ENCODE data around the gene LMF2. TPM values are rescaled to one million over a fixed set of nuclear protein-coding genes. Genes with fewer than 3 reads are reported as not detected.

Gene LMF2
- total and polyA plus RNA-seq, 4 donors = 20.0 to 123 (median 53.9) TPM

DNA sequence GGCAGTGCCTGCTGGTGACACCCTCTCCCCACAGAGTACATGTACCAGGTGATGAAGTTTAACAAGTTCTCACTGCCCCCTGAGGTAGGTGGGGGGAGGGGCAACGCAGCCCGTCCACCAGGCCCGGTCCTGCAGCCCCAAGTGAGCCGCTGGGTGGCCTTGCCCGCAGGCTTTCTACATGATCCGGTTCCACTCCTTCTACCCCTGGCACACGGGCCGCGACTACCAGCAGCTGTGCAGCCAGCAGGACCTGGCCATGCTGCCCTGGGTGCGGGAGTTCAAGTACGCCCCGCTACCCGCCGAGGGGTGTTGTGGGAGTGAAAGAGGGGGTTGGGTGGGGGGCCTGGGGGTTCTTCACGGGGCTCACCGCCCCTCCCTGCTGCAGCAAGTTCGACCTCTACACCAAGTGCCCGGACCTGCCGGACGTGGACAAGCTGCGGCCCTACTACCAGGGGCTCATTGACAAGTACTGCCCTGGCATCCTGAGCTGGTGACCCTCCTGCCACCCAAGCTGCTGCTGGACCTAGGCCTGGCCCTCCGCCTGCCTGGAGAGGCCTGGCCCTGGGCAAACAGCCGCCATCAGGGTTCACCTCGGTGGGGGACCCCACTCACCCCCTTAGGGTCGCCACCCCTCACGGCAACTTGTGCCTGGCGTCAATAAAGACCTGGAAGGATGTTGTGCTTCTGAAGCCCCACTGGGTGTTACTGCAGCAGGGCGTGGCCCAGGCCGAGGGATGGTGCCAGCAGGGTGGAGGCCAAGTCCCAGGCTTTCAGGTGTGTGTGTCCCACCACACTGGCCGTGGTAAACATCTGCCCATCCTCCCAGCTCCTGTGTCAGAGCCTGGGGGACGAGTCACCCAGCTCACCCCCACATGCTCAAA, 17.9 kb downstream of the LMF2 start:
- no peaks in the 10 kb centered on the region for H3K27me3 ChIP-seq (ENCODE audit: control insufficient read depth in 1 of 2, insufficient read depth in 2 of 2, low read length in 1 of 2)
- H3K27ac ChIP-seq (ENCODE audit: low read depth in 1 of 2, low read length in 2 of 2) = no peak overlapping the region
- no peaks in the 10 kb centered on the region for H3K4me1 ChIP-seq (ENCODE audit: control insufficient read depth in 1 of 2, insufficient read depth in 2 of 2, low read length in 2 of 2)
- intact Hi-C loops (cut with DNase I) = no loop called here
- WGBS, 2 donors = 84 to 86% methylated on average over 31 of the region's 31 CpGs
- ATAC-seq (ENCODE audit: low FRiP score) (no peak), DNase-seq (no peak)
- no peak overlapping the region for H3K4me3 ChIP-seq (ENCODE audit: low read length in 2 of 2)
- H3K9me3 ChIP-seq (ENCODE audit: control insufficient read depth, low read length) = no peaks in the 10 kb centered on the region
- no peaks in the 10 kb centered on the region for H3K36me3 ChIP-seq (ENCODE audit: control insufficient read depth in 1 of 2, insufficient read depth in 2 of 2, low read length in 1 of 2)

DNA sequence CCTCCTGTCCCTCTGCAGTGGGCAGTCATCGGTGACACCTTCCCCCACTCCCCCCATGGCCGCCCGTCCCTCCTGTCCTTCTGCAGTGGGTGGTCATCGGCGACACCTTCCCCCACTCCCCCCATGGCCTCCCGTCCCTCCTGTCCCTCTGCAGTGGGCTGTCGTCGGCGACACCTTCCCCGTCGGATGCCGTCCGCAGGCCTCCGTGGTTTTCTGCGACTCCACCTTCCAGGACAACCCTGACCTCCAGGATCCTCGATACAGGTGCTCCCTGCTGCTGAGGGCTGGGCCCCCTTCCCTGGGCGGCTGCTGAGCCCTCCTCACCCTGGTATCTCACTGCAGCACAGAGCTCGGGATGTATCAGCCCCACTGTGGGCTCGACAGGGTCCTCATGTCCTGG, 18.6 kb downstream of the LMF2 start:
- Histone ChIP-seq H3K4me3 (ENCODE audit: low read length in 2 of 2) (no peak overlapping the region), H3K9me3 (ENCODE audit: control insufficient read depth, low read length) (no peaks in the 10 kb centered on the region), H3K4me1 (ENCODE audit: control insufficient read depth in 1 of 2, insufficient read depth in 2 of 2, low read length in 2 of 2) (no peaks in the 10 kb centered on the region), H3K36me3 (ENCODE audit: control insufficient read depth in 1 of 2, insufficient read depth in 2 of 2, low read length in 1 of 2) (no peaks in the 10 kb centered on the region), H3K27me3 (ENCODE audit: control insufficient read depth in 1 of 2, insufficient read depth in 2 of 2, low read length in 1 of 2) (no peaks in the 10 kb centered on the region), H3K27ac (ENCODE audit: low read depth in 1 of 2, low read length in 2 of 2) (no peak overlapping the region)
- intact Hi-C loops (cut with DNase I) = no loop called here
- 64 to 75% methylated on average over 17 to 19 of the region's 19 CpGs for WGBS, 2 donors
- no peak for ATAC-seq (ENCODE audit: low FRiP score)
- DNase-seq = no peak

DNA sequence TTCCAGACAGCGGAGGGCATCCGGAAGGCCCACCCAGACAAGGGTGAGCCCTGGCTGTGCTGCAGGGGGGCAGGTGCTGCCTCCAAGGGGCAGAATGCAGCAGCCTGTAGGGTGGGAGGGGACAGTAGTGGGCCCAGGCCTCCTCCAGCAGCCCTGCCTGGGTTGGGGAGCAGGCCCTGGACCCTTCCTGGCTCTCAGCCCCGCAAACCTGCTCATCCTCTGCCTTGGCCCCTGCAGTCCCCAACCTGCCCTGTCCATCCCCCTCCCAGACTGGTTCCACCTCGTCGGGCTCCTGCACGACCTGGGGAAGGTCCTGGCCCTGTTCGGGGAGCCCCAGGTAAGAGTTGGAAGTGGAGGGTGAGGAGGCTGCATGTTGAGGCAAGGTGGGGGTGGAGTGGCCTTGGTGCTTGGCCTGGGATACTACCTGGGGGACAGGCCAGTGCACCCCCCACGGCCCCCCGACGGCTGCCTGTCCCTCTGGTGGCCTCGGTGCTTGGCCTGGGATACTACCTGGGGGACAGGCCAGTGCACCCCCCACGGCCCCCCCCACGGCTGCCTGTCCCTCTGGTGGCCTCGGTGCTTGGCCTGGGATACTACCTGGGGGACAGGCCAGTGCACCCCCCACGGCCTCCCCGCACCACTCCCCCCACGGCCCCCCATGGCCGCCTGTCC, 19.4 kb downstream of the LMF2 start:
- 79 to 87% methylated on average over 14 to 18 of the region's 18 CpGs for WGBS, 2 donors
- DNase-seq (no peak), ATAC-seq (ENCODE audit: low FRiP score) (no peak)
- H3K36me3 ChIP-seq (ENCODE audit: control insufficient read depth in 1 of 2, insufficient read depth in 2 of 2, low read length in 1 of 2) = no peaks in the 10 kb centered on the region
- intact Hi-C loops (cut with DNase I) = no loop called here
- H3K4me3 ChIP-seq (ENCODE audit: low read length in 2 of 2) = no peak overlapping the region
- H3K9me3 ChIP-seq (ENCODE audit: control insufficient read depth, low read length) = no peaks in the 10 kb centered on the region
- H3K27ac ChIP-seq (ENCODE audit: low read depth in 1 of 2, low read length in 2 of 2) = no peak overlapping the region
- H3K4me1 ChIP-seq (ENCODE audit: control insufficient read depth in 1 of 2, insufficient read depth in 2 of 2, low read length in 2 of 2) = no peaks in the 10 kb centered on the region
- H3K27me3 ChIP-seq (ENCODE audit: control insufficient read depth in 1 of 2, insufficient read depth in 2 of 2, low read length in 1 of 2) = no peaks in the 10 kb centered on the region

DNA sequence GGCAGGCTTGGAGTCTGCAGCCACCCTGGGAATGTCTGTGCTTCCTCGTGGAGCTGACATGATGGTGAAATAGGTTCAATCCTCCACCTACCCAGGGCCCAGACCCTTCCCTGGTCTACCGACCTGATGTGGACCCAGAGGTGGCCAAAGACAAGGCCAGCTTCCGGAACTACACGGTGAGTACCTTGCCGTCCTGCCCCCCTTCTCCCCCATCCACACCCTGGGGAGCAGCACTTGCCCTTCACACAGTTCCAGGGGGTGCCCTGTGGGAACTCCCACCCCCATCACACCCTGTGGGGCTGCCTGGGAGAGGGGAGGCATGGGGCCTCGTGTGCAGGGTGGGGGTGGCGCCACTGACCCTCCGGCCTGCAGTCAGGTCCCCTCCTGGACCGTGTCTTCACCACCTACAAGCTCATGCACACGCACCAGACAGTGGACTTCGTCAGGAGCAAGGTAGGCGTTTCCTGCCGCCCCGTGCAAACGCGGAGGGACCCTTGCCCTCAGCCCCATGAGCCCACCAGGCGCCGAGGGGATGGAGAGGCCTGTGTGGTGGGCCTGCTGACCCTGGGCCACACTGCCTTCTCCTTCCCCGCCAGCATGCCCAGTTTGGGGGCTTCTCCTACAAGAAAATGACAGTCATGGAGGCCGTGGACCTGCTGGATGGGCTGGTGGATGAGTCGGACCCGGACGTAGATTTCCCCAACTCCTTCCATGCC, 20.1 kb downstream of the LMF2 start:
- H3K4me3 ChIP-seq (ENCODE audit: low read length in 2 of 2) = no peak overlapping the region
- no peaks in the 10 kb centered on the region for H3K4me1 ChIP-seq (ENCODE audit: control insufficient read depth in 1 of 2, insufficient read depth in 2 of 2, low read length in 2 of 2)
- no peaks in the 10 kb centered on the region for H3K36me3 ChIP-seq (ENCODE audit: control insufficient read depth in 1 of 2, insufficient read depth in 2 of 2, low read length in 1 of 2)
- WGBS, 2 donors = 84% methylated on average over 23 of the region's 23 CpGs
- no peaks in the 10 kb centered on the region for H3K9me3 ChIP-seq (ENCODE audit: control insufficient read depth, low read length)
- intact Hi-C loops (cut with DNase I) = no loop called here
- DNase-seq (peak in 1 of 2 donors; percentile 67), ATAC-seq (ENCODE audit: low FRiP score) (no peak)
- H3K27me3 ChIP-seq (ENCODE audit: control insufficient read depth in 1 of 2, insufficient read depth in 2 of 2, low read length in 1 of 2) = no peaks in the 10 kb centered on the region
- no peak overlapping the region for H3K27ac ChIP-seq (ENCODE audit: low read depth in 1 of 2, low read length in 2 of 2)

DNA sequence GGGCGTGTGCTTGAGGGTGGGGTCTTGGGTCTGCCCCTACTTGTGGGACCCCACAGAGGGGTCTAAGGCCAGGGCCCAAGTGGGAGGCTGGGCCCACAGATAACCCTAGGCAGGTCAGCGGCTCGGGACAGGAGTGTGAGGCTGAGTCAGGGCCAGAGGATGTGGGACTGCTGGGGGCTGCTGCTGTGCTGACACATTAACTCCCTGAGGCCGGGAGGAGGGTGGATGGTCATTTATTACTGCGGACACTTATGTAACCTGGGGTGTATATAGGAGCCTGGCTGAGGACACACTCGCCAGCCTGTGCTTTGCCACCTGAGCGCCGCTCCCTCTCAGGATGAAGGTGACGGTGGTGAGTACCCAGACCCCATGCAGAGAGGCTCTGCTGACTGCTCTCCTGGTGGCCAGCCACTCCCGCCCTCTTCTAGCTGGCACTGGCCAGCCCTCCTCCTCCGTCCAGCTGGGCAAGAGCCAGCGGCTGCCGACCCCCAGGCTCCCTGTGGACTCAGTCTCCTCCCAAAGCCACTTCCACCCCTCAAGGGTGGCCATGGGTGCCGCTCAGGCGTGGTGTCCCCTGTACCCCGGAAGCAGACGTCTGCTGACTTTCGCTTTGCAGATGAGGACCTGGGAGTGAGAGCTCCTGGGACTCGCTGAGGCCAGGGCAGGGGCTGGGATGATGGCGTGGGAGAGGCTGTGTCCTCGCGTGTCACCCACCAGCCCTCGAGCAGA, 20.8 kb downstream of the LMF2 start, which contains the start of gene MIOX:
MIOX (plus strand) TSS at position 299 of the 729 bp plus-strand sequence; CDS start at position 338, 39 bp downstream.
- Histone ChIP-seq H3K4me3 (ENCODE audit: low read length in 2 of 2) (no peak within 1 kb of the TSS), H3K36me3 (ENCODE audit: control insufficient read depth in 1 of 2, insufficient read depth in 2 of 2, low read length in 1 of 2) (no peaks in the 10 kb centered on the region), H3K27ac (ENCODE audit: low read depth in 1 of 2, low read length in 2 of 2) (no peak within 1 kb of the TSS), H3K9me3 (ENCODE audit: control insufficient read depth, low read length) (no peaks in the 10 kb centered on the region), H3K27me3 (ENCODE audit: control insufficient read depth in 1 of 2, insufficient read depth in 2 of 2, low read length in 1 of 2) (no peaks in the 10 kb centered on the region), H3K4me1 (ENCODE audit: control insufficient read depth in 1 of 2, insufficient read depth in 2 of 2, low read length in 2 of 2) (no peaks in the 10 kb centered on the region)
- 64 to 78% methylated on average over 22 to 23 of the region's 23 CpGs for WGBS, 2 donors
- ATAC-seq (ENCODE audit: low FRiP score) (no peak), DNase-seq (peak in 1 of 2 donors; percentile 66)
- intact Hi-C loops (cut with DNase I) = no loop called here

DNA sequence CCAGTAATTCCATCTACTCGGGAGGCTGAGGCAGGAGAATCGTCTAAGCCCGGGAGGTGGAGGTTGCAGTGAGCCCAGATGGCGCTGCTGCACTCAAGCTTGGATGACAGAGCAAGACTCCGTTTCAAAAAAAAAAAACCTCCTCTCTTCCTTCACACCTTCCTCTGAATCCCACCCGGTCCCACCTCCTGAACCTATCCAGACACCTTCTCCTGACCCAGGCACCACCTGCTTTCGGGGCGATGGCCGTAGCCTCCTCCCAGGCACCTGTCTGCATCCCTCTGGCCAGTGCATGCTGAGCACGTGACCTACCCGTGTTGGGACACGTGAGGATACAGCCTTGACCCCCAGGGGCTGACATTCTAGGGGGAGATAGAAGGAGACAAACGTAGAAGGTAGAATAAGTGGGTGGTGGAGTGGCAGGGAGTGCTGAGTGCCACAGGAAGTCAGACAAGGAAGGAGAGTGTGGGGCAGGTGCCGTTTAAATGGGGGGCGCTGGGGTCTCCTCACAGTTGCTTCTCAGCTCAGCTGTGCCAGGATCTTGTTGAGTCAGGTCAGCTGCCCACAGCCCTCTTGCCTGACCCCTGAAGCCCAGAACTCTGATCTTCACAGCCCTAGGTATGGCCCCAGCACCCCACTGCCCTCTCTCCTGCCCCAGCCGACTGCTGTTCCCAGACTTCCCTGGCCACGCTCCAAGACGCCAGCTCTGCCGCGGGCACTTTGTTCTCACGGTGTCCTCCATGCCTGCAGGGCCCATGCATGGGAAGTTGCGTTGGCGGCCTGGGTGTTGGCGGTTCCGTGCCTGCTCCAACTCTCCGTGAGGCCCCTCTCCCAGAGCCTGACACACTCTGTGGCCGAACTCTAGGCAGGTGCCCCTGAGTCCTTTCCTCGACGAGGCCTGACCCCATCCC, 22.0 kb downstream of the LMF2 start:
- 64 to 69% methylated on average over 29 of the region's 29 CpGs for WGBS, 2 donors
- Histone ChIP-seq H3K4me3 (ENCODE audit: low read length in 2 of 2) (no peak overlapping the region), H3K27ac (ENCODE audit: low read depth in 1 of 2, low read length in 2 of 2) (no peak overlapping the region), H3K4me1 (ENCODE audit: control insufficient read depth in 1 of 2, insufficient read depth in 2 of 2, low read length in 2 of 2) (no peaks in the 10 kb centered on the region), H3K27me3 (ENCODE audit: control insufficient read depth in 1 of 2, insufficient read depth in 2 of 2, low read length in 1 of 2) (no peaks in the 10 kb centered on the region), H3K36me3 (ENCODE audit: control insufficient read depth in 1 of 2, insufficient read depth in 2 of 2, low read length in 1 of 2) (no peaks in the 10 kb centered on the region), H3K9me3 (ENCODE audit: control insufficient read depth, low read length) (no peaks in the 10 kb centered on the region)
- no peak for DNase-seq
- intact Hi-C loops (cut with DNase I) = no loop called here
- ATAC-seq (ENCODE audit: low FRiP score) = no peak

DNA sequence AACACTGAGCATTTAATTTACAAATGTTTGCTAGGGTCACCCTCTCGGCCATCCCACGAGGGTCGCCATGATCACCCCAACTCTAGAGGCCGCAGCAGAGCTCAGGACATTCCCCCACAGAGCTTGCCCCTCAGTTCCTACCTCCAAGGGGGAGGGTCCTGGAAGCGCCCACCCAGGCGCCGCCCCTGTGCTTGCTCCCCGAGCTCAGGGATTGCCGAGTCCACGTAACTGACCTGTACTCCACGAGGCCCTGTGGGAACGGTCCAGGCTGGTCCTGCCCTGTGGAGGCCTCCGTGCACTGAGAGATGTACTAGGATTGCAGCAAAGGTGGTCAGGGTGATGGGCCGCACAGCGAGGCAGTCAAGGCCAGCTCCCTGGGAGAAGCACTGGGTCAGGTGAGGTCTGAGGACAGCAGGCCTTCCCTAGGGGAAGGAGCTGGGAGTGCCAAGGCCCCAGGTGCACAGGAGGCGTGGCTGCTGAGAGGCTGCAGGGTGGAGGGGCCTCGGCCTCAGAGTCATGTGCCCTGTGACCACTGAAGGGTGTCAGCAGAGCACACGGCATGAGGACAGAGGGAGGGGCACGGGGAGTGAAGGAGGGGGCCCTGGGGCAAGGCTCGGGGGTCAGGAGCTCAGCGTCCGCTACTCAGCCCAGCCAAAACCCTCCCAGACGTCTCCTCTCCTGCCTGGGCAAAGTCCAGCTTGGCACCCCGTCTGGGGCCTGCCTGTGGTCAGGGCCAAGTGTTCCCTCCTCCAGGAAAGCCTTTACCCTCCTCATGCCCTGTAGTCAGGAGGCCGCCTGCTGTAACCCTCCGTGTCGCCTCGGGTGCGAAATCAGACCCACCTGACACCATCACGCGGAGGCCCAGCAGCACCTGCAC, 23.3 kb downstream of the LMF2 start:
- 79 to 88% methylated on average over 29 to 31 of the region's 31 CpGs for WGBS, 2 donors
- Histone ChIP-seq H3K36me3 (ENCODE audit: control insufficient read depth in 1 of 2, insufficient read depth in 2 of 2, low read length in 1 of 2) (no peaks in the 10 kb centered on the region), H3K4me1 (ENCODE audit: control insufficient read depth in 1 of 2, insufficient read depth in 2 of 2, low read length in 2 of 2) (no peaks in the 10 kb centered on the region), H3K4me3 (ENCODE audit: low read length in 2 of 2) (no peak overlapping the region), H3K27ac (ENCODE audit: low read depth in 1 of 2, low read length in 2 of 2) (no peak overlapping the region), H3K9me3 (ENCODE audit: control insufficient read depth, low read length) (no peaks in the 10 kb centered on the region), H3K27me3 (ENCODE audit: control insufficient read depth in 1 of 2, insufficient read depth in 2 of 2, low read length in 1 of 2) (no peaks in the 10 kb centered on the region)
- intact Hi-C loops (cut with DNase I) = no loop called here
- DNase-seq = peak in 1 of 2 donors; percentile 42
- ATAC-seq (ENCODE audit: low FRiP score) = no peak

Measured in aorta (tissue), 5 donors.